ENCODE data around the gene RBM39. TPM values are rescaled to one million over a fixed set of nuclear protein-coding genes. Genes with fewer than 3 reads are reported as not detected.
A peak's percentile ranks its signal among the peaks of the same experiment; 100 is the strongest.
"Not testable (repeated sequence)": the region's sequence is repeated elsewhere in the genome, so short reads cannot be mapped to it uniquely, and the experiment has no call there.

The RBM39 gene
- polyA plus RNA-seq, 3 donors: 89.5 to 209 (median 98.0) TPM

DNA sequence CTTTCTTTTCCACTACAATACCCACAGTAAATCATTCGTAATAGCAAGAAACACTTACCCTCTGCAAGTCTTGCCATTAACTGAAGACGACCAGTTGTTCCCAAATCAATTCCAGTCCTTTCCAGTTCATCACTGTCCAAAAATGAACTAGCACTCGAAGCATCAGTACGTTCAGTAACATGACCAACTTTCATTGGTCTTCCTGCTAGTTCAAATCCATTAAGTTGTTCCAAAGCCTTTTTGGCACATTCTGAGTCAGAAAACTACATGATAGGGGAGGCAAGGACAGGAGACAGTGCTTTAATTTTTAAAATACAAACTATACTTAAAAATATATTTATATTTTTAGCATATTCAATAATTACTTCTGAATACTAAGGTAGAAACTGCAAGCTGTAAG lies 27.9 kb downstream of the RBM39 start:
- Histone ChIP-seq H3K36me3 (replicated peaks in 1 of 2; ENCODE audit: control insufficient read depth in 1 of 2, insufficient read depth in 2 of 2, low read length in 2 of 2) (peaks cover 98 to 100% of the 10 kb centered on the region in 2 donors), H3K4me2 (replicated peaks; ENCODE audit: extremely low read depth, low read length, poor library complexity, severe bottlenecking) (no peak overlapping the region), H3K4me1 (ENCODE audit: control insufficient read depth in 1 of 2, insufficient read depth in 2 of 2, low read length in 2 of 2) (no peaks in the 10 kb centered on the region), H3K79me2 (ENCODE audit: insufficient read depth, low read length) (peaks cover 100% of the 10 kb centered on the region), H3K27ac (ENCODE audit: low read depth in 1 of 2, low read length in 2 of 2) (no peak overlapping the region), H3K27me3 (ENCODE audit: control insufficient read depth in 2 of 2, insufficient read depth in 2 of 2, low read length in 2 of 2) (no peaks in the 10 kb centered on the region), H2AFZ (ENCODE audit: insufficient read depth, low read depth, low read length, poor library complexity, severe bottlenecking) (no peak overlapping the region), H3K4me3 (replicated peaks in 1 of 3; ENCODE audit: low read depth in 2 of 3, low read length in 3 of 3) (no peak overlapping the region), H3K9me3 (replicated peaks in 1 of 2; ENCODE audit: control insufficient read depth in 1 of 2, insufficient read depth in 1 of 2, low read length in 2 of 2) (no peaks in the 10 kb centered on the region), H3K9ac (ENCODE audit: insufficient read depth, low read length, poor library complexity, severe bottlenecking) (no peak overlapping the region), H4K20me1 (ENCODE audit: insufficient read depth, low read length) (peaks cover 100% of the 10 kb centered on the region)
- intact Hi-C loops (cut with micrococcal nuclease): loop anchor here in 1 of 2 donors (10.0 kb wide), 1 partner anchor 1201 kb away; no protein-coding TSS in a partner anchor
- no peak for DNase-seq
- 100% methylated on average over 4 of the region's 4 CpGs for WGBS (ENCODE audit: insufficient coverage)
- H3K27ac Mint-ChIP-seq: no peak overlapping the region
- peaks cover 78 to 99% of the 10 kb centered on the region in 2 donors for H3K36me3 Mint-ChIP-seq
- no peaks in the 10 kb centered on the region for H3K4me1 Mint-ChIP-seq
- no peak overlapping the region for H3K4me3 Mint-ChIP-seq
- H3K27me3 Mint-ChIP-seq (ENCODE audit: low read depth in 3 of 3): no peaks in the 10 kb centered on the region
- H3K9me3 Mint-ChIP-seq: no peaks in the 10 kb centered on the region
- TF ChIP-seq, protein P1, sequence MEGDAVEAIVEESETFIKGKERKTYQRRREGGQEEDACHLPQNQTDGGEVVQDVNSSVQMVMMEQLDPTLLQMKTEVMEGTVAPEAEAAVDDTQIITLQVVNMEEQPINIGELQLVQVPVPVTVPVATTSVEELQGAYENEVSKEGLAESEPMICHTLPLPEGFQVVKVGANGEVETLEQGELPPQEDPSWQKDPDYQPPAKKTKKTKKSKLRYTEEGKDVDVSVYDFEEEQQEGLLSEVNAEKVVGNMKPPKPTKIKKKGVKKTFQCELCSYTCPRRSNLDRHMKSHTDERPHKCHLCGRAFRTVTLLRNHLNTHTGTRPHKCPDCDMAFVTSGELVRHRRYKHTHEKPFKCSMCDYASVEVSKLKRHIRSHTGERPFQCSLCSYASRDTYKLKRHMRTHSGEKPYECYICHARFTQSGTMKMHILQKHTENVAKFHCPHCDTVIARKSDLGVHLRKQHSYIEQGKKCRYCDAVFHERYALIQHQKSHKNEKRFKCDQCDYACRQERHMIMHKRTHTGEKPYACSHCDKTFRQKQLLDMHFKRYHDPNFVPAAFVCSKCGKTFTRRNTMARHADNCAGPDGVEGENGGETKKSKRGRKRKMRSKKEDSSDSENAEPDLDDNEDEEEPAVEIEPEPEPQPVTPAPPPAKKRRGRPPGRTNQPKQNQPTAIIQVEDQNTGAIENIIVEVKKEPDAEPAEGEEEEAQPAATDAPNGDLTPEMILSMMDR (IDR thresholded peaks at IDR 0.05): no peak

DNA sequence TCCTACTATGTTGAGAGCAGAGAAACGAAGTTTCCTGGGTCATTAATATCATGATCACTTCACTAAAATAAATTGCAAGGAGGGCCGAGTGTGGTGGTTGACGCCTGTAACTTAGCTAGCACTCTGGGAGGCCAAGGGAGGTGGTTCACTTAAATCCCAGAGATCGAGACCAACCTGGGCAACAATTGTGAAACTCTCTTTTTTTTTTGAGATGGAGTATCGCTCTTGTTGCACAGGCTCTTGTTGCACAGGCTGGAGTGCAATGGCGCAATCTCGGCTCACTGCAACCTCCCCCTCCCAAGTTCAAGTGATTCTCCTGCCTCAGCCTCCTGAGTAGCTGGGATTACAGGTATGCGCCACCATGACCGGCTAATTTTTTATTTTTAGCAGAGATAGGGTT lies 28.9 kb downstream of the RBM39 start:
- H3K4me3 Mint-ChIP-seq; H3K4me1 ChIP-seq (ENCODE audit: control insufficient read depth in 1 of 2, insufficient read depth in 2 of 2, low read length in 2 of 2); H3K4me1 Mint-ChIP-seq; H3K27me3 ChIP-seq (ENCODE audit: control insufficient read depth in 2 of 2, insufficient read depth in 2 of 2, low read length in 2 of 2); H3K27me3 Mint-ChIP-seq (ENCODE audit: low read depth in 3 of 3); H3K4me2 ChIP-seq (replicated peaks; ENCODE audit: extremely low read depth, low read length, poor library complexity, severe bottlenecking); H3K9ac ChIP-seq (ENCODE audit: insufficient read depth, low read length, poor library complexity, severe bottlenecking); DNase-seq; H3K4me3 ChIP-seq (replicated peaks in 1 of 3; ENCODE audit: low read depth in 2 of 3, low read length in 3 of 3); H2AFZ ChIP-seq (ENCODE audit: insufficient read depth, low read depth, low read length, poor library complexity, severe bottlenecking); H3K9me3 ChIP-seq (replicated peaks in 1 of 2; ENCODE audit: control insufficient read depth in 1 of 2, insufficient read depth in 1 of 2, low read length in 2 of 2); H3K9me3 Mint-ChIP-seq; H3K27ac ChIP-seq (ENCODE audit: low read depth in 1 of 2, low read length in 2 of 2): not testable (repeated sequence)
- Histone ChIP-seq H4K20me1 (ENCODE audit: insufficient read depth, low read length) (peaks cover 100% of the 10 kb centered on the region), H3K79me2 (ENCODE audit: insufficient read depth, low read length) (peaks cover 99% of the 10 kb centered on the region), H3K36me3 (replicated peaks in 1 of 2; ENCODE audit: control insufficient read depth in 1 of 2, insufficient read depth in 2 of 2, low read length in 2 of 2) (peaks cover 98 to 100% of the 10 kb centered on the region in 2 donors)
- 85% methylated on average over 2 of the region's 9 CpGs for WGBS (ENCODE audit: insufficient coverage)
- intact Hi-C loops (cut with micrococcal nuclease): loop anchor here in 1 of 2 donors (10.0 kb wide), 1 partner anchor 1202 kb away; no protein-coding TSS in a partner anchor
- Mint-ChIP-seq H3K36me3 (peaks cover 76 to 94% of the 10 kb centered on the region in 2 donors), H3K27ac (peak overlapping the region in 2 of 7 donors; percentile 69 to 82)

Measured in CD14-positive monocyte (primary cell).